Mucosa of stomach (tissue), 1 donor: ENCODE data around the gene COLEC11.
"Not testable (repeated sequence)": the region's sequence is repeated elsewhere in the genome, so short reads cannot be mapped to it uniquely, and the experiment has no call there.

Source experiments
- H3K27me3 ChIP-seq: one replicate; pipeline ENCODE4 v1.7.0; 2013; ENCODE audit warnings: mild to moderate bottlenecking, low read length; ENCODE audit not compliant: control insufficient read depth, insufficient read depth
- H3K36me3 ChIP-seq: one replicate; pipeline ENCODE4 v1.7.0; 2013; ENCODE audit warnings: low read length; ENCODE audit not compliant: control insufficient read depth, insufficient read depth
- H3K4me1 ChIP-seq: one replicate; pipeline ENCODE4 v1.7.0; 2013; ENCODE audit warnings: mild to moderate bottlenecking, low read length; ENCODE audit not compliant: control insufficient read depth, insufficient read depth
- H3K4me3 ChIP-seq: one replicate; pipeline ENCODE4 v1.7.0; 2013; ENCODE audit warnings: low read length
- H3K9ac ChIP-seq: one replicate; pipeline ENCODE4 v1.7.0; 2013; ENCODE audit warnings: mild to moderate bottlenecking, low read length, moderate library complexity
- H3K9me3 ChIP-seq: one replicate; pipeline ENCODE4 v1.7.0; 2013; ENCODE audit warnings: mild to moderate bottlenecking, low read length, moderate library complexity; ENCODE audit not compliant: control insufficient read depth
- donor health status: Pancreatic carcinoma.

The COLEC11 gene

DNA sequence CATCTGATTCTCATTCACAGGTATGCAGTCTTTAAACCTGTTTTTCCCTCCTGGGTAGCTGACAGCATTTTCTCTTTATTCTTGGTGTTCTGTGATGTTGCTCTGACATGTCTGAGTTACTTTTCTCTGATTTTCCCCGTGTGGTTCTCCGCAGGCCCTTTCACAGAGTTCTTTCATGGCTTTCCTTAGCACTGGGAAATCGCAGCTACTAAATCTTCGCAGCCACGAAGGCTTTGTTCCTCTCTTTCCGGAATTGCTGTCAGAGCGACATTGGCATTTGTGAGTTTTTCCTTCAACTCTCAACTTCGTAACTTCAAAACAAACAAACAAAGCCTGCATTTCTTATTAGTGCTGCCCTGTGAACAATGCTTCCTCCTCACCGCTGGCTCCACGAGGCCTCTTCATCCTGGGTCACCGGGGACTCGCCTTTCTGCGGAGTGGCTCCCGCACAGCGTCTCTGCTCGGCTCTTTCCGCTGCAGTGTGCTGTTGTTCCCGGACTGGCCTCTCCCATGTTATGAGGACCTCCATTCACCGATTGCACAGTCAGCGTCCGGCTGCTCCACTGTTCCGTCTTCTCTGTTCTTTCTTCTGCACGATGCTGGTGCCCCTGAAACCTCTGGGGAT is 16.1 kb downstream of the COLEC11 start:
- H3K9me3 ChIP-seq = no peaks in the 10 kb centered on the region
- H3K9ac ChIP-seq = no peak overlapping the region
- H3K4me3 ChIP-seq = no peak overlapping the region
- no peaks in the 10 kb centered on the region for H3K27me3 ChIP-seq
- H3K4me1 ChIP-seq = no peaks in the 10 kb centered on the region
- no peaks in the 10 kb centered on the region for H3K36me3 ChIP-seq

DNA sequence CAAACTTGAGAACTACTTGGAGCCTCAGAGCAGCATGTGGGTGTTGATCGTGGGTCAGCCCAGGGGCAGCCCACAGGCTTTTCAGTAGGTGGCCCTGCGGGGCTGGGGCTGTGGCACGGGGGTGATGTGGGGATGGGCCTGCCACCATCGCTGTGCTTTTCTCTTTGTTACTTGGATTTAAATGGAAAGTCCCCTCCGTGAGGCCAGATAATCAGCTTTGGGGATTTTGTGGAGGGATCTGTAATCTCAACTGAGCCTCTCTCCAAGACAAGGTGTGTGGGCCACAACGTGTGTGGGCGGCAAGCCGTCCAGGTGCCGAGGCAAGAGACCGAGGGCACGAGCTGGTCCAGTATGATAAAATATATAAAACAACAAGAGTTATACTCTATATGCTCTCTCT is 16.7 kb downstream of the COLEC11 start:
- Histone ChIP-seq H3K9ac (no peak overlapping the region), H3K9me3 (no peaks in the 10 kb centered on the region), H3K4me3 (no peak overlapping the region), H3K4me1 (no peaks in the 10 kb centered on the region), H3K27me3 (no peaks in the 10 kb centered on the region), H3K36me3 (no peaks in the 10 kb centered on the region)

DNA sequence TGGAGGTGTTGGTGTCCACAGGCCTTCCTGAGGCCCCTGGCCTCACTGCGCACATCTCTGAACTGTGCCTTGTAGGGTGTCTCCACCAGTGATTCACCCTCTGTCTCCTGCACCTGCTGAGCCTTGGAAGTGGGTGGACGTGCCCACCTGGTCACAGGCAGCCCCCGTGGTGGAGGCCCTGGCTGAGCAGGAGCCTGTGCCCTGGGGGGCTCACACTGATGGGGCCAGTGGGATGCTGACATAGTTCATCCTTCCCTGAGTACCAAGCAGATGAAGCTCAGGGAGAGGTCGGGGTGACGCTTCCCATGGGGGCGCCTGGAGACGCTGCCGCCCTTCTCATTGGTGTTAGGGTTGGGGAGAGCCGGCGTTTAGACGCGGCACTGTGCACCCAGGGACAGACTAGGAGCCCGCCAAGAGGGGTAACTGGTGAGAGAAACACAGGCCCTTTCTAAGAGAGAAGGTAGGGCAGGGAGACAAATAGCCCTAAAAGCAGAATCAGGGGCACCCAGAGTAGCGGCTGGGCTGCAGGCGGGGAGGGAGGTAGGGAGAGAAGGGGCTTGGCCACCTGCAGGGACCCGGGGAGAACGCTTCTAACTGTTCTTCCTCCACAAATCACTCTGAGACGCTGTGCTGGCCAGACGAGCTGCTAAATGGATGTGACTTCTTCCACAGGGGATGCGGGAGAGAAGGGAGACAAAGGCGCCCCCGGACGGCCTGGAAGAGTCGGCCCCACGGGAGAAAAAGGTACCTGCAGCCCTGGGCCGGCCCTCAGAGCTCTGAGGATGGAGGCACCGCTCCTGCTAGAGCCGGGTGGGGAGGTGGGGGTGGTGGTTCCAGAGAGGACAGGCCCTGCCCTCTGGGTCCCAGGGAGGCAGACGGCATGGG is 18.0 kb downstream of the COLEC11 start:
- Histone ChIP-seq H3K4me1 (no peaks in the 10 kb centered on the region), H3K4me3 (no peak overlapping the region), H3K27me3 (no peaks in the 10 kb centered on the region), H3K9me3 (no peaks in the 10 kb centered on the region), H3K36me3 (no peaks in the 10 kb centered on the region), H3K9ac (no peak overlapping the region)

DNA sequence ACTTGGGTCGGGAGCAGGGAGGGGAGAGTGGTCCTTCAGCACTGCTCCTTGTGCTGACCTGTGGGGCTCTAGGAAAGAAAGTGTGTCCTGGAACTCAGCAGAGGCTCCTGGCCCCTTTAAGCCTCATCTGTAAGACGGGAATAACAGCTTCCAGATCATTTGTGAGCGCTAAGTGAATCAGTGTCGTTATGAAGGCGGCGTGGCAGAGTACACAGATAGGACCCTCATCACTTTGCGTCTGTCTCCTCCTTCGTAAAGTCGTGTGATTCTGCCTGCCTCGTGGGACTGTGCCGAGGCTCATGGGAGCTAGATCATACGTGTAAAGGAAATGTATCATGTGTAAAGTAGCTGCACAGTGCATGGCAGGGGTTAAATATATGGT is 18.6 kb downstream of the COLEC11 start:
- no peaks in the 10 kb centered on the region for H3K36me3 ChIP-seq
- no peak overlapping the region for H3K4me3 ChIP-seq
- no peaks in the 10 kb centered on the region for H3K9me3 ChIP-seq
- H3K9ac ChIP-seq = no peak overlapping the region
- H3K4me1 ChIP-seq = no peaks in the 10 kb centered on the region
- H3K27me3 ChIP-seq = no peaks in the 10 kb centered on the region

DNA sequence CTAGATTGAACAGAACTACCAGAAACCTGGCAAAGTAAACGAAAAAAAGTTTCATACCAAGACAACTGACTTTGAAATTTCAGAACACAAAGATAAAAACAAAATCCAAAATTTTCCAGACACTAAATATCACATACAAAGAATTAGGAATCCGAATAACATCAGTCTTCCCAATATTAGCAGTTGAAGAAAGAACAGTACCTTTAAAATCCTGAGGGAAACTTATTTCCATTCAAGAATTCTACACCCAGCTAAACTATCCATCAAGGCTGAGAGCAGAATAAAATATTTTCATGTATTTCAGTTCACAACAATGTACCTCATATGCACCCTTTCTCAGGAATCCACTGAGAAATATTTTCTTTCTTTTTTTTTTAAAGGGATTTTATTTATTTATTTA is 19.8 kb downstream of the COLEC11 start:
- H3K9me3 ChIP-seq, H3K36me3 ChIP-seq, H3K4me3 ChIP-seq, H3K27me3 ChIP-seq, H3K4me1 ChIP-seq, H3K9ac ChIP-seq: not testable (repeated sequence)

DNA sequence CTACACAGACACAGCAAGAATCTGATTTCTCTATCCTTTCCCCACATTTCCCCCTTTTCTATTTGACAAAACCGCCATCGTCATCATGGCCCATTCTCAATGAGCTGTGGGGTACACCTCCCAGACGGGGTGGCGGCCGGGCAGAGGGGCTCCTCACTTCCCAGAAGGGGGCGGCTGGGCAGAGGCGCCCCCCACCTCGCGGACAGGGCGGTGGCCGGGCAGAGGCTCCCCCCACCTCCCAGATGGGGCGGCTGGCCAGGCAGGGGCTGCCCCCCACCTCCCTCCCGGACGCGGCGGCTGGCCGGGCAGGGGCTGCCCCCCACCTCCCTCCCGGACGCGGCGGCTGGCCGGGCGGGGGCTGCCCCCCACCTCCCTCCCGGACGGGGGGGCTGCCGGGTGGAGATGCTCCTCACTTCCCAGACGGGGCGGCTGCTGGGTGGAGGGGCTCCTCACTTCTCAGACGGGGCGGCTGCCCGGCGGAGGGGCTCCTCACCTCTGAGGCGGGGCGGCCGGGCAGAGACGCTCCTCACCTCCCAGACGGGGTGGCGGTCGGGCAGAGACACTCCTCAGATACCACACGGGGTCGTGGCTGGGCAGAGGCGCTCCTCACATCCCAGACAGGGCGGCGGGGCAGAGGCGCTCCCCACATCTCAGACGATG is 20.8 kb downstream of the COLEC11 start:
- not testable (repeated sequence) for H3K27me3 ChIP-seq, H3K4me3 ChIP-seq, H3K4me1 ChIP-seq, H3K36me3 ChIP-seq, H3K9me3 ChIP-seq, H3K9ac ChIP-seq

DNA sequence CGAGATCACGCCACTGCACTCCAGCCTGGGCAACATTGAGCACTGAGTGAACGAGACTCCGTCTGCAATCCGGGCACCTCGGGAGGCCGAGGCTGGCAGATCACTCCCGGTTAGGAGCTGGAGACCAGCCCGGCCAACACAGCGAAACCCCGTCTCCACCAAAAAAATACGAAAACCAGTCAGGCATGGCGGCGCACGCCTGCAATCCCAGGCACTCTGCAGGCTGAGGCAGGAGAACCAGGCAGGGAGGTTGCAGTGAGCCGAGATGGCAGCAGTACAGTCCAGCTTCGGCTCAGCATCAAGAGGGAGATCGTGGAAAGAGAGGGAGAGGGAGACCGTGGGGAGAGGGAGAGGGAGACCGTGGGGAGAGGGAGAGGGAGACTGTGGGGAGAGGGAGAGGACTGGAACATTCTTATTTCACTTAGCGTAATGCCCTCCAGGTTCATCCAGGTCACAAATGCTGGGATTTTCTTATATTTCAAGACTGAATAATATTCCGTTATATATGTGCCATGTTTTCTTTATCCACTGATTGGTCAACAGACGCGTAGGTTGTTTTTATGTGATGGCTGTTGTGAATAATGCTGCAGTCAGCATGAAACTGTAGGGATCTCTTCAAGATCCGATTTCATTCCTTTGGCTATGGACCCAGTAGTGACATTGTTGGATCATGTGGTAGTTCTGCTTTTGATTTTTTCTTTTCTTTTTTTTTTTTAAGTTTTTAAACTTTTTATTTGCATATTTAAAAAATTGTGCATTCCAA is 21.7 kb downstream of the COLEC11 start:
- not testable (repeated sequence) for H3K9ac ChIP-seq, H3K4me3 ChIP-seq, H3K27me3 ChIP-seq, H3K36me3 ChIP-seq, H3K4me1 ChIP-seq, H3K9me3 ChIP-seq

DNA sequence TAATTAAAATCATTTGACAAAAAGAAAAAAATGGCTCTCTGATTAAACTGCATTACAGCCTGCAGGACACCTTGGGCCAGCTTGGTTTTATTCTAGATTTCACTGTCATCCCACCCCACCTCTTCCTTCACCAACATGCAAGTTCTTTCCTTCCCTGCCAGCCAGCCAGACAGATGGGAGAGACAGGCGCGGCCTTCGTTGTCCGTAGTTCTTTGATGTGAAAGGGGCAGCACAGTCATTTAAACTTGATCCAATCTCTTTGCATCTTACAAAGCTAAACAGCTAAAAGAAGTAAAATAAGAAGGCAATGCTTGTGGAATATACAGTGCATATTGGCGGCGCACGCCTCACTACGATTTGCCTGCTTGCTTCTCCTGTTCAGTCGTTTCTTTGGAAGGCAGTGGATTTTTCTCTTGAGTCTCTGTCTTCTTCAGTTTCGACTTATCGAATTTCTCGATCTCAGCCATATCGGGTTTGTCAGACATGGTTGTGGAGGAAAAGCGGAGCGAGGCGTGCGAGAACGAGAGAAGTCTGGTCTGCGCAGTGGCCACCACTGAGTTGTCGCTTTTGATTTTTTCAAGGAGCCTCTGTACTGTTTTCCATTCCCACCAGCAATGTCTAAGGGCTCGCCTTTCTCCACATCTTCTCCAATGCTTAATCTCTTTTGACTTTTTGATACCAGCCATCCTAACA is 22.4 kb downstream of the COLEC11 start:
- H3K4me1 ChIP-seq = no peaks in the 10 kb centered on the region
- H3K9me3 ChIP-seq = no peaks in the 10 kb centered on the region
- no peaks in the 10 kb centered on the region for H3K27me3 ChIP-seq
- no peaks in the 10 kb centered on the region for H3K36me3 ChIP-seq
- no peak overlapping the region for H3K4me3 ChIP-seq
- H3K9ac ChIP-seq = no peak overlapping the region

DNA sequence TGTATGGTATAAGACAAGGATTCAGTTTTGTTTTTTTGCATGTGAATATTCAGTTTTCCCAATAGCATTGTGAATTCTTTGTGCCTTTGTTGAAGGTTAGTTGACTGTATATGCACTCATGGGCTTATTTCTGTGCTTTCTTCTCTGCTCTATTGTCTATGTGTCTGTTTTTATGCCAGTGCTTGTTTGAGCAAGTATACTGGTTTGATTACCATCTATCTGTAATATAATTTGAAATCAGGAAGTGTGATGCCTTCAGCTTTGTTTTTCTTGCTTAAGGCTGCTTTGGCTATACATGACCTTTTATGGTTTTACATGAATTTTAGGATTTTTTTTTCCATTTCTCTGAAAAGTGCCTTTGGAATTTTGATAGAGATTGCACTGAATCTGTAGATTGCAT is 23.5 kb downstream of the COLEC11 start:
- Histone ChIP-seq H3K9ac (no peak overlapping the region), H3K36me3 (no peaks in the 10 kb centered on the region), H3K4me1 (no peaks in the 10 kb centered on the region), H3K9me3 (no peaks in the 10 kb centered on the region), H3K27me3 (no peaks in the 10 kb centered on the region), H3K4me3 (no peak overlapping the region)

DNA sequence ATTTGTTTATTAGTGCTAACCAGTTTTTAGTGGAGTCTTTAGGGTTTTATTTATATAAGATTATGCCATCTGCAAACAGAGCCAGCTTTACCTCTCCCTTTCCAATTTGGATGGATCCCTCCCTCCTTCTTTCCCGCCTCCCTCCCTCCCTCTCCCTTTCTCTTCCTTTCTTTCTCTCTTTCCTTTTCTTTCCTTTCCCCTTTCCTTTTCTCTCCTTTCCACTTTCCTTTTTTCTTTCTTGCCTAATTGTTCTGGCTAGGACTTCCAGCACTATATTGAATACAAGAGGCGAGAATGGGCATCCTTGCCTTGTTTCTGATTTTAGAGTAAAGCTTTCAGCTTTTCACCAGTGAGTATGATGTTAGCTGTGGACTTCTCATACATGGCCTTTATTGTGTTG is 24.1 kb downstream of the COLEC11 start:
- no peak overlapping the region for H3K9ac ChIP-seq
- no peak overlapping the region for H3K4me3 ChIP-seq
- no peaks in the 10 kb centered on the region for H3K4me1 ChIP-seq
- no peaks in the 10 kb centered on the region for H3K36me3 ChIP-seq
- no peaks in the 10 kb centered on the region for H3K27me3 ChIP-seq
- H3K9me3 ChIP-seq = no peaks in the 10 kb centered on the region

DNA sequence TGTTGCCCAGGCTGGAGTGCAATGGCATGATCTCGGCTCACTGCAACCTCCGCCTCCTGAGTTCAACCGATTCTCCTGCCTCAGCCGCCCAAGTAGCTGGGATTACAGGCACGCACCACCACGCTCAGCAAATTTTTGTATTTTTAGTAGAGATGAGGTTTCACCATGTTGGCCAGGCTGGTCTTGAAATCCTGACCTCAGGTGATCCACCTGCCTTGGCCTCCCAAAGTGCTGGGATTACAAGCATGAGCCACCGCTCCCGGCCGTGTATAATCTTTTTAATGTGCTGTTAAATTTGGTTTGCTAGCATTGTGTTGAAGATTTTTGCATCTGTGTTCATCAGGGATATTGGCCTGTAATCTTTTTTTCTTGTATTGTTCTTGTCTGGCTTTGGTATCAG is 24.7 kb downstream of the COLEC11 start:
- not testable (repeated sequence) for H3K9me3 ChIP-seq, H3K9ac ChIP-seq, H3K27me3 ChIP-seq, H3K4me3 ChIP-seq, H3K4me1 ChIP-seq, H3K36me3 ChIP-seq
